IPS-18a (cell line): ENCODE data around the gene ADAM8.

ENCODE experiments used
- H3K27ac ChIP-seq: one replicate; pipeline ENCODE4 v1.5.1; 2013; ENCODE audit warnings: low read length
- H3K27me3 ChIP-seq: one replicate; pipeline ENCODE4 v1.6.1; 2013; ENCODE audit warnings: mild to moderate bottlenecking, low read length; ENCODE audit not compliant: control insufficient read depth, insufficient read depth
- H3K36me3 ChIP-seq: one replicate; pipeline ENCODE4 v1.6.1; 2013; ENCODE audit warnings: low read depth, low read length; ENCODE audit not compliant: control insufficient read depth
- H3K4me1 ChIP-seq: one replicate; pipeline ENCODE4 v1.6.1; 2013; ENCODE audit warnings: low read depth, low read length; ENCODE audit not compliant: control insufficient read depth
- H3K4me3 ChIP-seq: one replicate; pipeline ENCODE4 v1.5.1; 2013; ENCODE audit warnings: low read length
- H3K9ac ChIP-seq: one replicate; pipeline ENCODE4 v1.6.1; 2013; ENCODE audit warnings: mild to moderate bottlenecking, low read length, moderate library complexity
- H3K9me3 ChIP-seq: one replicate; pipeline ENCODE4 v1.6.1; 2013; ENCODE audit warnings: low read depth, low read length; ENCODE audit not compliant: control insufficient read depth

The ADAM8 gene

GRCh38 chr10:133252223-133252552, 24.5 kb downstream of the ADAM8 start:
- Histone ChIP-seq H3K4me3 (no peak overlapping the region), H3K27me3 (no peaks in the 10 kb centered on the region), H3K36me3 (no peaks in the 10 kb centered on the region), H3K4me1 (peaks cover 8% of the 10 kb centered on the region), H3K9ac (no peak overlapping the region), H3K27ac (no peak overlapping the region), H3K9me3 (no peaks in the 10 kb centered on the region)

GRCh38 chr10:133251388-133252222, 25.1 kb downstream of the ADAM8 start:
- Histone ChIP-seq H3K9ac (no peak overlapping the region), H3K4me1 (peaks cover 7% of the 10 kb centered on the region), H3K27me3 (no peaks in the 10 kb centered on the region), H3K36me3 (no peaks in the 10 kb centered on the region), H3K9me3 (no peaks in the 10 kb centered on the region), H3K4me3 (no peak overlapping the region), H3K27ac (no peak overlapping the region)

GRCh38 chr10:133249975-133250754, 26.5 kb downstream of the ADAM8 start:
- Histone ChIP-seq H3K4me3 (no peak overlapping the region), H3K9me3 (no peaks in the 10 kb centered on the region), H3K9ac (no peak overlapping the region), H3K27ac (no peak overlapping the region), H3K36me3 (no peaks in the 10 kb centered on the region), H3K4me1 (peaks cover 7% of the 10 kb centered on the region), H3K27me3 (no peaks in the 10 kb centered on the region)

GRCh38 chr10:133249094-133249780, 27.4 kb downstream of the ADAM8 start:
- no peak overlapping the region for H3K9ac ChIP-seq
- H3K4me1 ChIP-seq: peaks cover 7% of the 10 kb centered on the region
- no peak overlapping the region for H3K27ac ChIP-seq
- no peaks in the 10 kb centered on the region for H3K9me3 ChIP-seq
- no peak overlapping the region for H3K4me3 ChIP-seq
- no peaks in the 10 kb centered on the region for H3K36me3 ChIP-seq
- H3K27me3 ChIP-seq: no peaks in the 10 kb centered on the region

- no peak overlapping the region for H3K27ac ChIP-seq
- H3K36me3 ChIP-seq: no peaks in the 10 kb centered on the region
- H3K27me3 ChIP-seq: no peaks in the 10 kb centered on the region
- H3K4me3 ChIP-seq: no peak overlapping the region
- no peak overlapping the region for H3K9ac ChIP-seq
- H3K4me1 ChIP-seq: peaks cover 7% of the 10 kb centered on the region
- no peaks in the 10 kb centered on the region for H3K9me3 ChIP-seq
Measured at GRCh38 chr10:133248334-133248715, 28.3 kb downstream of the ADAM8 start.

- no peaks in the 10 kb centered on the region for H3K9me3 ChIP-seq
- no peaks in the 10 kb centered on the region for H3K36me3 ChIP-seq
- no peak overlapping the region for H3K9ac ChIP-seq
- H3K4me1 ChIP-seq: peaks cover 7% of the 10 kb centered on the region
- no peak overlapping the region for H3K4me3 ChIP-seq
- H3K27me3 ChIP-seq: no peaks in the 10 kb centered on the region
- H3K27ac ChIP-seq: no peak overlapping the region
Measured at GRCh38 chr10:133247681-133248333, 28.9 kb downstream of the ADAM8 start.

GRCh38 chr10:133246236-133246626, 30.4 kb downstream of the ADAM8 start:
- Histone ChIP-seq H3K27me3 (no peaks in the 10 kb centered on the region), H3K4me1 (peaks cover 7% of the 10 kb centered on the region), H3K9ac (no peak overlapping the region), H3K9me3 (no peaks in the 10 kb centered on the region), H3K4me3 (no peak overlapping the region), H3K36me3 (no peaks in the 10 kb centered on the region), H3K27ac (no peak overlapping the region)

- no peaks in the 10 kb centered on the region for H3K9me3 ChIP-seq
- no peak overlapping the region for H3K9ac ChIP-seq
- no peak overlapping the region for H3K27ac ChIP-seq
- no peak overlapping the region for H3K4me3 ChIP-seq
- H3K36me3 ChIP-seq: no peaks in the 10 kb centered on the region
- H3K27me3 ChIP-seq: no peaks in the 10 kb centered on the region
- peaks cover 7% of the 10 kb centered on the region for H3K4me1 ChIP-seq
Measured at GRCh38 chr10:133245439-133246235, 31.0 kb downstream of the ADAM8 start.

- no peak overlapping the region for H3K27ac ChIP-seq
- no peak overlapping the region for H3K4me3 ChIP-seq
- no peak overlapping the region for H3K9ac ChIP-seq
- H3K36me3 ChIP-seq: no peaks in the 10 kb centered on the region
- H3K4me1 ChIP-seq: peaks cover 13% of the 10 kb centered on the region
- H3K27me3 ChIP-seq: peaks cover 9% of the 10 kb centered on the region
- no peaks in the 10 kb centered on the region for H3K9me3 ChIP-seq
Measured at GRCh38 chr10:133243593-133243992, 33.1 kb downstream of the ADAM8 start.

- peaks cover 17% of the 10 kb centered on the region for H3K27me3 ChIP-seq
- no peak overlapping the region for H3K9ac ChIP-seq
- no peaks in the 10 kb centered on the region for H3K36me3 ChIP-seq
- H3K4me1 ChIP-seq: peaks cover 13% of the 10 kb centered on the region
- H3K9me3 ChIP-seq: no peaks in the 10 kb centered on the region
- H3K4me3 ChIP-seq: no peak overlapping the region
- no peak overlapping the region for H3K27ac ChIP-seq
Measured at GRCh38 chr10:133242611-133243356, 33.9 kb downstream of the ADAM8 start.
